ENCODE data around the gene DUSP10. TPM values are rescaled to one million over a fixed set of nuclear protein-coding genes. Genes with fewer than 3 reads are reported as not detected.

DUSP10 gene
- total RNA-seq, 1 donor from 2014 or later, result 14.1 TPM

DNA sequence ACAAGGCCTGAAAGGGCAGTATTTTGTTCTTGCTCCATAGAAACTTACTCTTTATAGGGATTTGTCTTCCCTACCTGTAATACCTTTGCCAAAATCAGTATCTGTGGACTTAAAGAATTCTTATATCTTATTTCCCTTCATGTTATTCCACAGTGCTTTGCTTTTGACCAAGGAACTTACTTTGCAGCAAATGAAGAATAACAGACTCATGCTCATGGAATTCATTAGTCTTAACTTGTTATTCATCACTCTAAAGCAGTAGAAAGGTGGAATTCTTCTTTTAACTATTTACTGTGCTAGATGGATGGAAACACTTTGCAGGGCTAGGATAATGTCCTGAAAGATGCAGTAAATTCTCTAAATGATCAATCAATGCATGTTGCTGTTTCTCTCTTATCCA, 45.9 kb downstream of the DUSP10 start:
- DNase-seq (ENCODE audit: low read depth), result peak; percentile 79

DNA sequence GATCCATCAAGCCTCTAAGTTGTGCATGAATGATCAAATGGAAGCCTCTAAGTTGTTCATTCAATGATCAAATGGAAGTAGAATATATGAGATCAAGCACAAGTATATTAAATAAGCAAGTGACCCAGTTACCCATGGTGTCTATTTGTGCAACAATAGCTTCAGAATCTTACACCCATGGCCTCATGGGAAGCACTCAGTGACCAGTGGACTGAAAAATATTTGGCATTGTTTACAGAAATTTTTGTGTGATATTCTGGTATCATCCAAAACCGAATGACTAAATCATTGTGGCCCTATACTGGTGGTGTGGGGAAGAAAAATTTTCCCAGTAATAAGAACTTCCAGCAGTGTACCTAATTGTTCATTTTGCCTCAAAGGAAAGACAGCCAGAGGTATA, 46.6 kb downstream of the DUSP10 start:
- DNase-seq (ENCODE audit: low read depth), result peak; percentile 70

DNA sequence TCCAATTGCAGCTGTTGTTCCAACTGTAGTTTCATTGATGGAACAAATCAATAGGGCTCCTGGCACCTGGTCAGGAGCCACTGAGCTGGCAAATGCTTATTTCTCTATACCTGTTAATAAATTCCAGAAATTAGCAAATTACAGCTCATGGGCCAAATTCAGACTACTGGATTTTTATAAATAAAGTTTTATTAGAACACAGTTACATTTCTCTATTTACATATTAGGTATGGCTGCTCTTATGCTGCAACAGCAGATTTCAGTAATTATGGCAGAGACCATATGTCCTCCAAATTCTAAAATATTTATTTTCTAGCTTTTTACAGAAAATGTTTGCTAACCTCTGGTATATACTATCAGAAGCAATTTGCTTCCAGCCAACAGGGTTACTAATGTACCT, 47.8 kb downstream of the DUSP10 start:
- no peak for DNase-seq (ENCODE audit: low read depth)

DNA sequence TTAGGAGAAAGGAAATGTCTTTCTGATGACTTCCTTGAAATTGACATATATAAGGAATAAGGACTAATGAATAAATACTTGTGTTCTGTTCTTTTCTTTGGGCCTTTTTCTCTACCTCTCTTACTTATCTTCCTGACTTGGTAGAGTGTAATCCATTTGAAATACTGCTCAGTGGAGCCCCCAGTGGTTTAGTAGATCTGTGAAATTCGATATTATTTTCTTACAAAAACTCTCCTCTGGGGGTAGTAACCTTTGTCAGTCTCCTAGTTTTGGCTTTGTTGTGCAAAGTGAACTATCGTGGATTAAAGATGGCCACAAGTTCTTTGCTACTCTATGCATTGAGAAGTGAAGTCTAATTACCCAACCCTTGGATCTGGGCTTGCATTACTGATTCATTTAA, 48.8 kb downstream of the DUSP10 start:
- no peak for DNase-seq (ENCODE audit: low read depth)

DNA sequence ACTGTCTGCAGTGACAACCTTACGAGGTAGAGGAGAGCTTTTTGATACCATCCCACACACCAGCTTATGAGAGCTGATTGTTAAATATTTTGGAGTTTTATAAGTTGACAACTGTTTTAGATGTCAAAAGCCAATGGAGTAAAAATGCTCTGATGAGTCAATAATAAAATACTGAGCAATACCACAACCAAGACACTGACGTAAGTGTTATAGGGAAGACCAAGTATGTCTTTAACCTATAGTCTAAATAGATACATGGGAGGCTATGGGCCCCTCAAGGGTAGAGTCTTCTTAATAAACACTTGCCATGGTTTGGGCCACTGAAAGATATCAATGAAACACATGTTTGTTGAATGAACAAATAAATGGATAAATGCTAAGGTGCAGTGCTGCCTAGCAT, 49.2 kb downstream of the DUSP10 start:
- DNase-seq (ENCODE audit: low read depth), result no peak

DNA sequence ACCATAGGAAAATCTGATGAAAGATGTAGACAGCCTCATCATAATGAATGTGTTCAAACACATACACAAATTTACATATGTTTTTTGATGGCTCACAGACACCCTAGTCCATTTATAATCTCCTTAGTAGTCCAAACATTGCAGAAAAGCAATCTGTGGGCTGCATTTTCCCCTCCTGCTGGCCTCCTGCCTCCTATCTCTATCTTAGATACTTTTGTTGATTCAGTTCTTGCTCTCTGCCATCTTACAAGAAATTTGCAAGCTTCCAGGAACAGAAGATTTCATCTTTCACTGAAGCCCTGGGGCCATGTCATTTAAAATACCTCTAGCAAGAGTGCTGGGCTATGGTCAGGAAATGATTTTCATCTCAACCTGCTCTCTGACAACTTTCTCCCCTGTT, 50.6 kb downstream of the DUSP10 start:
- DNase-seq (ENCODE audit: low read depth), result no peak

DNA sequence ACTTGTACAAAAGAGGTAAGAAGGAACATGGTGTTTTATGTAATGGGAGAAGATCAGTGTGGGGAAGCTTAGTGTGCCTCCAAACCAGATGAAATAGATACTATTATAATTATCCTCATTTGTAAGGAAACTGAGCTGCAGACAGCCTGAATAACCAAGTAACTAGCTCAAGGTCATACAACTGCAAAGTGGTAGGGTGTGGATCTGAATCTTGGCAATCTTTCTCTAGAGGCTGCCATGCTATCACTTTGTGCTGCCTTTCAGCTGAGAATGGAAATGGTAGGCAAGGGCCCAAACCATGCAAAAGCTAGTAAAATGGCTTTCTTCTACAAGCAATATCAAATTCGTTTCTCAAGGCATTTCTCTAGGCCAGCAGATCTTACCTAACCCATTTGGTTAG, 51.0 kb downstream of the DUSP10 start:
- DNase-seq (ENCODE audit: low read depth), result no peak

DNA sequence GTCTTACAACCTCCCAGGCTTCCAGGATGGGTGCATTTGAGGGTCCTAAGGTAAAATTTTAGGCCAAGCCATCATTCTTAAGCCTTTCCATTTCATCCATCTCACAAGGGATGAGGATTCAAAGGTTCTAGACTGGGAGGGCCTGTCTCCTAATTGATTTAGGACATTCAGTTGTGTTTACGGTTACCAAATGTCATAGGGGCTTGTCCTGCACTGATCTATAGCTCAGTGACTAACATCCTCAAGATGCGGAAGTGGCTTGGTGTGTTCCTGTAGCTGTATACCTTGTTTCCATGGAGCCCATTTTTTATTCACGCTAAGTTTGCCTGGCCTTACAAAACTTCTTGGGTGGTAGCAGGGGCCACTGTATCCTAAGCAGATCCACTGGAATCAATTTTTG, 52.8 kb downstream of the DUSP10 start:
- DNase-seq (ENCODE audit: low read depth), result no peak

DNA sequence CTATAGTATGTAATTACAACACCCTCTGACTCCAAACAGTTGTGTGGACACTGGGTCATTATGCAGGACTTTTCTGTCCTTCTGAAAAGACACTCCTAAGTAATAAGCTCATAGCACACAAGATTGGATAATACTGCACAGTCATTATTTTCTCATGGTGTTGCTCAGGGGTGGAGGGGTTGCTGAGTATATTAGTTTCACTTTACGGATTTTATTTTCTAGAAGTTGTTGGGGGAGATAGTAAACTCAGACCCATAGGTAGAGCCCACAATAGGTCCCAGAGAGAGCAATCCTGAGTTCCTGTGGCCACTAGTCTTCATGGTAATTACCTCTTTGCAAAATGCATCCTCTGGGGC, 53.4 kb downstream of the DUSP10 start:
- no peak for DNase-seq (ENCODE audit: low read depth)

DNA sequence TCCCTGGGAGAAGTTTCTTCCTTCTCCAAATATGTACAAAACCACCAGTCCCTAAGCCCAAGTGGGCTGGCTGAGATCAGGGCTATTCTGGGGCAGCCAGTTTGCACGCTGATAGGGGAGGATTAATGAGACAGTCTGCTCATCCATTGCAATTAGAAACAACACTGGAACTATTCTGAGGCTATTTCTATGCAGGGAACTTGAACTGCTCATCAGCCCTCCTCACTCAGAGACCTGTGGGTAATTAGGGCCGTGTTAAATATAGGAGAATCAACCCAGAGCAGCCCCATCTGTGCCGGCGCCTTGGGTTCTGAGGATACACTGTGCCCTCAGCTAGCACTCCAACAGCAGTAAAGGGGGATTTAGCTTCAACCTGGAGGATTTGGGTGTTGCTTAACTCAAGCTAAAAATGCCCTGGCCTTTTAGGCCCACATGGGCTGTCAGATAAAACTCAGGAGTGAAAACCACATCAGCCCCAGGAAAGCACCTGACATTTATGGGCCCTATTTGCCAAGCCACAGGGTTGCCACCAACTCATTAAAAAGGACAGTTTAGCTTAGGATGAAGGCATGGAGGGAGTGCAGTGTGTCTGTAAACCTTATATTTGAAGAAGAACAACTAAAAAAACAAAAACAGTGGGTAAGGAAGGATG, 53.9 kb downstream of the DUSP10 start:
- no peak for DNase-seq (ENCODE audit: low read depth)

DNA sequence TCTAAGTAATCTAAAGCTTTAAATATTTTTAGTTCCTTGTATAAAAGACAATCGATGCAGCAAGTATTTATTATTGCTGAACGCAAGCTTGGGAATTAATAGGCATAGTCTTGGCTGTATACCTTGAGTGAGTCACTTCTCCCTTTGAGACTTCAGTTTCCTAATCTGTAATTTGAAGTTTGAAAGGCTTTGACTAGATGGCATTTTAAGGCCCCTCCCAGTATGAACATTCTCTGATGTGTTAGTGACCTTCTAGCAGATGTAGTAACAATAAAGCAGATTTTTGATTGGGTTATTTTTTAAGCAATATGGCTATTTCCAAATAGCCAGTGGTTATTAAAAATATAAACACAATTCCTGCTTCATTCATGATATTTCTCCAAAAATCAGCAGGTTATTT, 58.2 kb downstream of the DUSP10 start:
- no peak for DNase-seq (ENCODE audit: low read depth)

DNA sequence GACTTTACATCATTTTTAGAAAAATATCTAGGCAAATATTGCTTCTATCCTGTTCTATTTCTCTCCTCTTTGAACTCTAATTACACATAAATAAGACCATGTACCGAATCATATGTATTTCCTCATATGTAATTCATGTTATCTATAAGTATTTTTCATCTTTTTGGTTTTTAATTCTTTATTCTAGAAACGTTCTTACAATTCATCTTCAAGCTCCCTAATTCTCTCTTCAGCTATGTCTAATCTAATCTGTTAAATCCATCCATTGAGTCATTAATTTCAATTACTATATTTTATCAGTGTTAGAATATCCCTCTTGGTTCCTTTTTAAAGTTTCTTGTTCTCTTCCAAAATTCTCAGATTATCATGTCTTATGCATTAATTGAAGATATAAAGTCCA, 61.8 kb downstream of the DUSP10 start:
- no peak for DNase-seq (ENCODE audit: low read depth)

DNA sequence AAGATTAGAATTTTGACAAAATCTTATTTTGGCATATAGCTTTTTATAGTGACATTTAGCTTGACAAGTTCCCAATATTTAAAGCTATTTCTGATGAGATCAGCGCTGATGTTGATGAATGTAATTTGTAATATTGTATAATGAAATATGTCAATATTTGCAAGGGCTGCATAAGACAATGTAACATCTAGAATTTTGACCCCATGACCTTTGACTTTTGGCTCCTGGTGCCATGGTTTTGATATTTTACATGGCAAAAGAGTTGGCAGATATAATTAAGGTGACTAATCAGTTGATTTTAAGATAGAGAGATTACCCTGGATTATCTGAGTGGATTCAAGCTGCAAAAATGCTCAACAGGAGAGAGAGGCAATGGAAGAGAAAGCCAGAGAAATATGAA, 63.9 kb downstream of the DUSP10 start:
- no peak for DNase-seq (ENCODE audit: low read depth)

DNA sequence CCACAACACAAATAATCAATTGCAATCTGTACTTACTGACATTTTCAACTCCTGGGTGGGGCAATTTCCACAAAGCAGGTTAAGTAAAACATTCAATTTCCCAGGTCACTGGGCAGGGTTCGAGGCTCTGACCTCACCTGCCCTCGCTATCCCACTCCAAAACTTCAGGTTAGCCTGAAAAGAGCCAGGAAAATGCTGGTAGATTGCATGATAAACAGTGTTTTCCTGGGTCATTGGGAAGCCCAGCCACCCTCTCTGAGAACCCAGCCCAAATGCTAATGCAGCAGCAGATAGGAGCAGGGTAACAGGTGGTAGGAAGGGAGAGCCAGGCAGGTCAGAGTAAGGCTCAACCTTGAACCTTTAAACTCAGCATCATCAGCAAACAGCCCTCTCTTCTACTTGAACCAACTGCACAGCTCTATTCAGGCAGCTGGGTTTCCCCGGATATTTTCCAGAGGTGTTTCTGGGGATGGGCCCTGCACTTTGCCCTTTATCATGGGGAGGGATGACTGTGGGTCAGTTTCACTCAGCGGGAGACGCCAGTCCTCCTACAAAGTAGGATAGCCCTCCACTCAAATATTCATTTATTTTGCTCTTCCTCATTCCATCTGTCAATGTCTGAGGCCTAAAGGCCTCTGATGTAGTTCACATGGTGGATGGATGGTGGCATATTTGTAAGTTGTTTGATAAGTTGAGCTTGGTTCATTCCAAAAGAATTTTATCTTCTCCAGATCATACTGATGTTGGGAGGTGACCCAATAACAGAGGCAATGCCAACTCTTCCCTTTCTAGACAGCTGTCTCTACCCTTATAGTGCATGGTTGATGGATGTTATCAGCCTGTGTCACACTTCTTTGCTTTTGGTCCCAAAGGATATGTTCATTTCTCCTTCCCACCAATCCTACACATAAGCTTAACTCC, 65.7 kb downstream of the DUSP10 start:
- DNase-seq (ENCODE audit: low read depth), result no peak

DNA sequence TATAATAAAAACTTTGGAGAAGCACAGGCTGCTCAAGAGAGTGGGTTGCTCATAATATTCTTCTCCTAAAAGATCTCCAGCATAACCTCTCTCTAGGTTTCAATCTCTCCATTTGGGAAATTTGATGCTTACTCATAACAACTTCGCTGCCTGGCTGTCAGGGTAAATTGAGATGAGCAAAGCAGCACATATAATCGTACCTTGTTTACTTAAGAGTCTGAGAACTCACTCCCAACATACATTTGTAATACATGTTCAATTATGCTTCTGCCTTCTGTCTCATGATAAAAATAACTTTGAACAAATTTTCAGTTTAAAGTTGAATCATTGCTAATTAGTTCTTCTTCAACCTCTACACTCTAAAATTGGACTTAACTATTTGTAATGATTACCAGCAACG, 68.9 kb downstream of the DUSP10 start:
- DNase-seq (ENCODE audit: low read depth), result no peak

DNA sequence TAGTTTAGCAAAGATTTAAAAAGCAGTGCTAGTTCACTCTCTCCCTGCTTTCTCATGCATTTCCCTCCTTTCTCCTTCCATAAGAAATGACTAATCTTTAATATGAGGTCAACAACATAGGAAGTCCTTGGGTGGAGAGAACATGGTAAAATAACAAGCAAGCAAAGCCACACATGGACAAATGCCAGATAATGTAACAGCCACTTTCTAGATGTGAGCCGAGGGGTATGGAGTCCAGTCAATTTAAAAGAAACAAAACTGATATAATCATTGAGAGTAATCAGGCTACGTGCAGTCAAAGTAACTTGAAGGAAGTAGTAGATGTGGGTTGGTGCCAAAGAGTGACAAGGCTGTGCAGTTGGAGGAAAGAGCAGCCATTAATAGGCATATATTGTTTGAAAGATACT, 69.6 kb downstream of the DUSP10 start:
- DNase-seq (ENCODE audit: low read depth), result peak; percentile 82

DNA sequence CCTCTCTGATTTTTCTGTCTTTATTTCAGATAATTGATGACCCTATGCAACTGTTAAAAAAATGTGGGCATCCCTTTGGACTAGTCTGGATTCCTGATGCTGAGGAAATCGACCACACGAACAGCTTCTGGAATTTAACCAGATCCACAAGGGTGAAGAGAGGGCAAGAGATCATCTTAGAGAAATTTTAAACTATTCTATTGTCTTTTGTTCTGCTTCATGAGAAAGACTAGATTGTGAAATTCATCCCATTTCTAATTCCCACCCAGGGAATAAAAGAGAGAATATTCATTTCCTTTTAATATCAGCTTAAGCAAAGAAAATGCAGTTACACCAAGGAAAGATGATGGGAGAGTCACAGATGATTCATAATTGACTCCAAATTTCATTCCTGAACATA, 71.8 kb downstream of the DUSP10 start:
- peak; percentile 87 for DNase-seq (ENCODE audit: low read depth)

DNA sequence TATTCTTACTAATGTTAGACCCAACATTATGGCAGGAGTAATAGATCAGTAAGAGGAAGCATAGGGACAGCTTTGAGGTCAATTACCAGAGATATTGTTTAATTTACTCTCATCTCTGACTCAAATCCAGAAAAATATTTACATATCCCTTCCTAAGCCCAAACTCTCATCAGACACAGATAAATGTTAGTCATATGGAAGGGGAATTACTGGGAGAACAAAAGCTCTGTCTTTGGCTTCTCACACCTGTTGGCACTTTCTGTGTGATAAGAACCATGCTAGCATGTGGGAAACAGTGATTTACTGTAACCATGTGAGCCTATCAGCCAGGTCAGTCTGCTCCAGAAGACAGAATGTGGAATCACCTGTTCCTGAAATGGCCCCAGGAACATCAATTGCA, 72.4 kb downstream of the DUSP10 start:
- no peak for DNase-seq (ENCODE audit: low read depth)

DNA sequence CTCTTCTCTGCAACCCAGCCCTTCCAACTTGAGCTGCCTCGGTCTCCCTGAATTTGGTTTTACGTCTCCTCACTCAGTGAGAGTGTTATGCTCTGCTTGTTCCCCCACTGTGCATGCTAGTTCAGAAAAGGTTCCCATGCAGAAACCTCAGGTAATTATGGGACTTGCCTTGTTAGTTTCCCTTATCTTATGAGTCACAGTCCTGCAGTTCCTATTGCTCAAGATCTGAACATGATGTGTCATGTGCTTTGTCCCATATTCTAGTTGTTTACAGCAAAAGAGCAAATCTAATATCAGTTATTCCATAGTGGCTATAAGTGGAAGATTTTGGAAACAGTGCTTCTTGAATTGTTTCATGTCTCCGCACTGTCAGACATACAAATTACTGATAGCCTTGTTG, 74.4 kb downstream of the DUSP10 start:
- peak; percentile 98 for DNase-seq (ENCODE audit: low read depth)

DNA sequence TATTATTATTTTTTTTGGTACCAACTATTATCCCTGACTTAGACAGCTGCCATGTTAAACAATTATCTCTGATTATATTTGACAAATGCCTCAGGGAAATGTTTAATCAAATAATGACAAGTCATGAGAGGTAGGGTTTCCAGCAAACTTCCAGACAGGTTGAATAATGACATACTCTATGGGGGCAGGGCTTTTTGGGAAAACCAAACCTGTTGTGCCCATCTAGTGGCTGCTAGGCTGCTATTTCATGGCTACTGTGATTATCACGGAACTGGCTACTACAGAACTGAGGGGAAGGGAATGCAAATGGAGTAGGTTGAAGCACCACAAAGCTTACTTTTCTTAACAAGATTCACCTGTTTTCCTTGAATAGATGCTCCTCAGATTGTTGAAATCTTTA, 77.6 kb downstream of the DUSP10 start:
- DNase-seq (ENCODE audit: low read depth), result peak; percentile 48

DNA sequence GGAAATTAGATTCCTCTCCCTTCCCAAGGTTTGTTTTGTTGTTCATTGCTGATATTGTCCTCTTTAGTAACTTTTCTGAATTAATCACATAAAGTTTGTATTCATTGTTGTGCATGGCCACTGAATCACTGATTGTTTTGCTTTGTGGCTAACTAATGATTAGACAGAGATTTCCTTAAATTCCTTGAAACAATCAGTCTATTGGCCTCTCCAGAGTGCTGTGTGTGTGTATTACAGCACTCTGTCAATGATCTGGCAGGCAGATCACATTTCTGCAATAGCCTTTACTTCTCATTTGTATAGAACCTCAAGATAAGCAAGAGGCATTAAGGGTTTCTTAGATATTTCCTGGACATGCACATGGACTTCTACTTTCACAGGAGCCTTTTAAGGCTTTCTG, 78.6 kb downstream of the DUSP10 start:
- peak; percentile 99 for DNase-seq (ENCODE audit: low read depth)

DNA sequence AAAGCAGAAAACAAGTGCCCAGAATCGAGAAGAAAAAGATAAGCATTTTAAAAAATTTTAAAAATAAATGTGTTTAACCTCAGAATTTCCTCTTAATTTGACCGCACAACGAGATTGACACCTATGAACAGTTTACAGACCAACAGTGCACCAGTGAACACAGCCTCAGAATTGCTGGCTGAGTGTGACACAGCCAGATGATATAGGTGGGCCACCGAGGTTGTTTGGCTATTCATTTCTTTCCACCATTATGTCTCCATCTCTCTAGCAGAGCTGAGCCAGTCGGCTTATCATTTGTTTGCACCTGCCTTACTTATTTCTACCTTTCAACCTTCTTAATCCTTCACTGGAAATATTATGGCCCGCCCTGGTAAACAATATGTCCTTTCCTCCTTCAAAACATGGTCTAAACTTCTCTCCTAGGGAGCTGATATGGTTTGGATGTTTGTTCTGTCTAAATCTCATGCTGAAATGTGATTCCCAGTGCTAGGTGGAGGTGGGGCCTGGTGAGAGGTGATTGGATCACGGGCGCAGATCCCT, 86.1 kb downstream of the DUSP10 start:
- no peak for DNase-seq (ENCODE audit: low read depth)
